NCI-H1417 treated with DMSO at 0.1 percent for 48 hours (cell line): Measurements from ENCODE around the gene TMEM240.
"Not testable (repeated sequence)": the region's sequence is repeated elsewhere in the genome, so short reads cannot be mapped to it uniquely, and the experiment has no call there.

Source experiments
- DNase-seq: peaks from one replicate; lab custom pipeline; 2025; lab: John Stamatoyannopoulos, UW

Gene TMEM240

DNA sequence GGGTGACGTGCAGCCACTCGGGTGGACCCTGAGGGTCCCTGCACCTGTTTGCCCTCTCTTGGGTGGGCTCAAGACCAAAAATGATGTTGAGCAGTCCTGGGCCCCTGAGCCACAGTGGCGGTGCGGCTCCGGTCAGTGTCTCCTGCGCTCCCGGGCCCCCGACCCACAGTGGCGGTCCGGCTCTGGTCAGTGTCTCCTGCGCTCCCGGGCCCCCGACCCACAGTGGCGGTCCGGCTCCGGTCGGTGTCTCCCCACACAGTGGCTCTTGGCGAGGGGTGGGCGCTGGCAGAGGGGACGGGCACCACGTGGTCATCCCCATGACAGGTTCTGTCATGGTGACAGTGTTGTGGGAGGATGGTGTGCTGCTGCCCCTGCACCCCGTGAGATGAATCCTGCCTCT, 46.1 kb downstream of the TMEM240 start:
- not testable (repeated sequence) for DNase-seq

DNA sequence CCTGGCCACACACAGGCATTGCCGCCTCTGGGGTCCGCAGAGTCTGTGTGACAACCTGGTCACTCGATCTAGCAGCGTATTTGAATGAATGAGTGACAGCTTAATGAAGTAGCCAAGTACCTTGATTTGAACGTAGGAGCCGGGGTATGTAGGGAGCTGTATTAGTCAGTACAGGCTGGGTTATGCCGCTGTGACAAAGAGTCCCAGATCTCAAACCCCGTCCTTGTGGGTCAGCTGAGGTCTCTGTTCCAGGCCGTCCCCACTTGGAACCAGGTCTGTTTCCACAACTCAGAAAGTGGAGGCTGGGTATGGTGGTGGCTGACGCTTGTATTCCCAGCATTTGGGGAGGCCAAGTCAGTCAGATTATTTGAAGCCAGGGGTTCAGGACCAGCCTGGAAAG, 48.8 kb downstream of the TMEM240 start:
- DNase-seq, result no peak

DNA sequence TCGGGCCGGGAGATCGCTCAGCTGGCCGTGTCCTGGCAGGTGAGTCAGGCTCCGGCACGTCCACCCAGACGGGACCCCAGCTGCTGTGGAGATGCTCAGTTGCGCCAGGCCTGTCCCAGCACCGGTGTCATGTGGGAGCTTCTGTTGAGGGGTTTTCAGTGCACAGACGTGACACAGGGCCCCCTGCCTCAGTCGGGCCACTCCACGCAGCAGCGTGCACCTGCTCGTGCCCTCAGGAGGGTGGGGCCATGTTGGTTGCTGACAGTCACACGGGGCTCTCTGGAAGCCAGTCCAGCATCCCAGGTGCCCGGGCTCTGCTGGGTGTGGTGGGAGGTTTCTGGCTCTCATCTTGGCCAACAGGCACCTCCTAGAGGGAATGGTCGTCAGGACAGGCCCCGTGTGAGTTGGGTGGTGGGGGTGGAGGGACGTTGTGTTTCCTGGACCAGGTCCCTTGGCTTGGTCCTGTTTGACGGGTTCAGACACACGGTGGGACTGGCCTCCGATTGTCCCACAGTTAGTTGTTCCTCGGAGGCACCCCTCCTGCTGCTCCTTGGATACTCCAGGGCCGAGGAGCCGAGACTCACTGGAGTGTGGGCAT, 49.7 kb downstream of the TMEM240 start:
- DNase-seq, result no peak

DNA sequence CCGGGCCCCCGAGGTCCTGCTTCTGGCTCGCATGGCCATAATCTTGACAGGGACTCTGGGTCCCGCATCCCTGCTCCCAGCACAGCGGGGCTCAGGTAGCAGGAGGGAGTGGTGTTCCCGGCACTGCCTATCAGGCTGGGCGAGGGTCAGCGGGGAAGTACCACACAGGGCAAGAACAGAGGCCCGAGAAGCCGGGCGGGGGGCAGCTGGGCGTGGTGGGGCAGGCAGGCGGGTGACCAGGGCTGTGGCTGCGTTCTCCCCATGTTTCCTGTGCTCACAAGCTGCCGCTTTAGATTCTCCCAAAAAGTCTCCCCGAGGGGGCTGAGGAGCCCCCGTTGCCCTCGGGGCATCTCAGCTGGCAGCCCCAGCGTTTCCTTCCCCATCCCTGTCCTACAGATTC, 50.6 kb downstream of the TMEM240 start:
- no peak for DNase-seq

DNA sequence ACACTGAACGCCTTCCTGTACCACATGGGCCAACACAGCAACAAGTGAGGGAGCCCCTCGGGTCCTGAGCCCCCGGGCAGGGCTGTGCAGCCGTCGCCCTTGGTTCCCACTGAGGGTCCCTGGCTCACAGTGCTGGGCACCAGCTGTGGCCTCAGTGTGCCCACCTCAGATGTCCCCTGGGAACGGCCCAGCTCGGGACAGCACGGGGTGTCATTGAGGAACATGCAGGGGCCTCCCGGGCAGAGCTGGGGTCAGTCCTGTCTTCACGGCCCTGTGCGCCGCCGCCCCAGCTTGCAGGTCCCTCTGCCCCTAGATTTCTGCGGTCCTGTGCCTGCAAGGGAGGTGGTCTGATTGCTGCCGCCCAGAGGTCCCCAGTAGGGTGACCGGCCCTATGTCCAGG, 51.2 kb downstream of the TMEM240 start:
- no peak for DNase-seq

DNA sequence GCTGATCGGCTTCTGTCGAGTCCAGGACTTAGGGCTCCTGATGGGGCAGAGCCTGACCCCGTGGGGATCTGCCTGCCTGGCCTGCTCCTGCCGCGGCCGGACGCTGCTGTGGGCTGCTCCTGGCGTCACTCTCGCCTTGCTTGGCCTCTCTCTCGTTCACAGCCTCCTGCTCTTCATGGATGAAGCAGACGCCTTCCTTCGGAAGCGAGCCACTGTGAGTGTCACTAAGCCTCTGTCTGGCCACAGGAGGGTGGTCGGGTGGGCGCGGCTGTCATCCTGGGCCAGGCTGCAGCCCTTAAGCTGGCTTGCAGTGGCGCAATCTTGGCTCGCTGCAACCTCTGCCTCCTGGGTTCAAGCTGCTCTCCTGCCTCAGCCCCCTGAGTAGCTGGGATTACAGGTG, 52.7 kb downstream of the TMEM240 start:
- DNase-seq, result no peak

DNA sequence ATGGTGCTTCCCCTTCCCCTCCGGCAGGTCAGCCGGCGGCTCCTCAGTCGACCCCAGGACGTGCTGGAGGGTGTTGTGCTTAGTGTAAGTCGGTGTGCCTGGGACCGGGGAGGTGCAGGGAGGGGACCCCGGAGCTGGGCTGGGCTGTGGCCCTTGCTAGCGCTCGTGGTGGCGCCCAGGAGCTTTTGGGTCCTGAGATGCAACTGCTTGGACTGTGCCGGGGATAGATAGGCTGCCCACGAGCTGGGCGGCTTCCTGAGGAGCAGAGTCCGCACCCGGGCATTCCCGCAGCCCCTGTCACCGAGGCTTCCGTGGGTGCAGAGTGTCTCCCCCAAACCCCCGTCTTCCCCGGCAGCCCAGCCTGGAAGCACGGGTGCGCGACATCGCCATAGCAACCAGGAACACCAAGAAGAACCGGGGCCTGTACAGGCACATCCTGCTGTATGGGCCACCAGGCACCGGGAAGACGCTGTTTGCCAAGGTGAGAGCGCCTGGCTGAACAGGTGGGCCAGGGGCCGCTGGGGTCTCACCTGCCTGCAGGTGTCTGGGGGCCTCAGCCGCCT, 54.6 kb downstream of the TMEM240 start:
- DNase-seq, result not testable (repeated sequence)

DNA sequence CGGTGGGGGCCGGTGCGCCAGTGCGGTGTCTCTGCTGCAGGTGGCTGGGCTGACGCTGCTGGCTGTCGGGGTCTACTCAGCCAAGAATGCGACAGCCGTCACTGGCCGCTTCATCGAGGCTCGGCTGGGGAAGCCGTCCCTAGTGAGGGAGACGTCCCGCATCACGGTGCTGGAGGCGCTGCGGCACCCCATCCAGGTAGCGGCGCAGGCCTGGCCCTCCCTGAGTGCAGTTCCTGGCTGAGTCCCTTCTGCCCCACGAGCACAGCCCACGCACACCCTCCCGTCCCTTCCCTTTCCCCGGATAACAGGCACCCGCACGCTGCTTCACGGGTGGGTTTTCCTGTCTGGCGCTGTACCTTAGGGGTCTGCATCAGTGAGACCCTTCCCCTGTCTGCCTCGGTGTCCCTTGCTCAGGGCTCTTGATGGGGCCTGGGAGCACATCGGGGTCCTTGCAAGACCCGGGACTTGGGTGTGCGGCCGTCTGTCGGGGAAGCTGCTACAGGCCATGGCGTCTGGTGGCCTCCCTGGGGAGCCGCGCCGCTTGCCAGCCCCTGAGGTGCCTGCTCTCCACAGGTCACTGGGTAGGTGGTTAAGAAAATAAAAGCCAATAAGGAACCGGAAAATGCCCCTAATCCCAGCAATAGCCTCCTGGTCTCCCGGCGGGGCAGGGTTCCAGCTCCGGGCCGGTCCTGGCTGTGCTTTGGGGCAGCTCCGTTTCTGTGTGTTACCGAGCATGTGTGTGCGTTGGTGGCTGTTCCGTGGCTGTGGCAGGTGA, 55.3 kb downstream of the TMEM240 start:
- DNase-seq, result not testable (repeated sequence)
